Measurements from ENCODE around the gene HEPACAM2.

GRCh38 chr7:93219868-93220267, 6.4 kb downstream of the HEPACAM2 start:
- no peak for TF ChIP-seq CTCF (IDR thresholded peaks at IDR 0.05)
- no peak for TF ChIP-seq POLR2A (IDR thresholded peaks at IDR 0.05; ENCODE audit: low read depth)
- no peak for TF ChIP-seq POLR2AphosphoS5 (IDR thresholded peaks at IDR 0.05)
